HepG2 (cell line): ENCODE data around the gene ANKS1A. TPM values are rescaled to one million over a fixed set of nuclear protein-coding genes. Genes with fewer than 3 reads are reported as not detected.

ENCODE experiments used
- ATAC-seq: fragments of 200-7000 bp; cut with Tn5 transposase; 3 replicates; pipeline ENCODE4 v1.9.1; 2020; ENCODE audit warnings: mild to moderate bottlenecking, moderate library complexity
- BruUV-seq: library from RNA; stranded (reverse); fragments of 400-500 nt; replicated peaks from 2 replicates; lab custom pipeline; 2021; lab: Mats Ljungman, UMichigan
- CTCF ChIA-PET: fragments of 300-600 bp; formaldehyde crosslinking; extraction: SDS; loops from one replicate; lab custom pipeline; 2021; ENCODE audit warnings: low total read pairs, inconsistent platforms, low intra/inter-chr PET ratio; lab: Yijun Ruan, JAX
- POLR2A ChIA-PET: fragments of 350-600 bp; sonication (Branson Sonifier 250); formaldehyde crosslinking; loops from one replicate; lab custom pipeline; 2020; ENCODE audit warnings: antibody characterized with exemption, inconsistent platforms; lab: Yijun Ruan, JAX
- DNase-seq: peaks from one replicate; pipeline ENCODE4 v3.0.0-alpha.2; 2015; ENCODE audit warnings: low spot score
- FAIRE-seq: peaks from 3 replicates; lab custom pipeline; 2011; peaks lifted over from hg19 to GRCh38; lab: Jason Lieb, UNC
- H2AFZ ChIP-seq: one replicate; pipeline ENCODE4 v1.6.1; 2011; ENCODE audit warnings: low read length, inconsistent platforms
- H3K27ac ChIP-seq: fragments of 300-600 bp; 3 replicates; pipeline ENCODE4 v1.8.0; 2011; ENCODE audit warnings: mixed run types, mild to moderate bottlenecking, mixed read lengths, low read length, inconsistent platforms; ENCODE audit not compliant: insufficient read depth; ENCODE audit errors: extremely low read length
- H3K27me3 ChIP-seq, 2 experiments: fragments of 200-600 bp in 1 of 2; 2 replicates in 1 of 2; 3 replicates in 1 of 2; pipeline versions ENCODE4 v1.6.0 to v1.8.0; 2011; ENCODE audit warnings: low read length in 2 of 2, mild to moderate bottlenecking in 2 of 2, moderate library complexity in 2 of 2, inconsistent platforms in 1 of 2; ENCODE audit not compliant: insufficient read depth in 2 of 2, control insufficient read depth in 1 of 2
- H3K36me3 ChIP-seq, 2 experiments: fragments of 200-600 bp in 1 of 2; replicated peaks in 1 of 2; 2 replicates in 1 of 2; 3 replicates in 1 of 2; pipeline versions ENCODE4 v1.5.1 to v1.8.0; 2011; ENCODE audit warnings: low read length in 2 of 2, inconsistent platforms in 1 of 2; ENCODE audit not compliant: insufficient read depth in 2 of 2, control insufficient read depth in 1 of 2
- H3K4me1 ChIP-seq: 2 replicates; pipeline ENCODE4 v1.5.1; 2012; ENCODE audit warnings: low read length, inconsistent platforms; ENCODE audit not compliant: insufficient read depth
- H3K4me2 ChIP-seq: 2 replicates; pipeline ENCODE4 v1.6.0; 2011; ENCODE audit warnings: low read depth, low read length, inconsistent platforms
- H3K4me3 ChIP-seq, 3 experiments: fragments of 200-600 bp in 1 of 3; sonication (generic), shearing (Covaris generic) in 1 of 3; replicated peaks in 1 of 3; 2 replicates each; pipeline ENCODE4 v1.5.1; 2011 to 2016; ENCODE audit warnings: low read length in 3 of 3, inconsistent platforms in 2 of 3, low read depth in 2 of 3, mild to moderate bottlenecking in 2 of 3, control low read depth in 1 of 3, mixed read lengths in 1 of 3; ENCODE audit not compliant: insufficient read depth in 1 of 3
- H3K79me2 ChIP-seq: one replicate; pipeline ENCODE4 v1.6.1; 2011; ENCODE audit warnings: low read length, inconsistent platforms; ENCODE audit not compliant: insufficient read depth
- H3K9ac ChIP-seq: 2 replicates; pipeline ENCODE4 v1.6.0; 2011; ENCODE audit warnings: mild to moderate bottlenecking, low read depth, low read length, inconsistent platforms; ENCODE audit not compliant: insufficient read depth
- H3K9me3 ChIP-seq: 2 replicates; pipeline ENCODE4 v1.5.1; 2012; ENCODE audit warnings: mild to moderate bottlenecking, low read length
- H4K20me1 ChIP-seq: 2 replicates; pipeline ENCODE4 v1.6.0; 2011; ENCODE audit warnings: inconsistent platforms, mild to moderate bottlenecking, low read length, moderate library complexity; ENCODE audit not compliant: insufficient read depth
- CTCF ChIP-seq: sonication (generic); formaldehyde crosslinking; IDR thresholded peaks from 2 replicates; pipeline ENCODE4 v1.5.0; 2020; ENCODE audit warnings: mild to moderate bottlenecking, missing genetic modification reagents, moderate library complexity
- ELF3 ChIP-seq: IDR thresholded peaks from 2 replicates; pipeline ENCODE4 v1.6.1; 2016; ENCODE audit warnings: missing genetic modification reagents, missing compliant biosample characterization
- FOSL2 ChIP-seq: sonication (generic); formaldehyde crosslinking; IDR thresholded peaks from 2 replicates; pipeline ENCODE4 v1.4.0; 2020; ENCODE audit warnings: missing genetic modification reagents
- HNF4A ChIP-seq: sonication (generic); formaldehyde crosslinking; IDR thresholded peaks from 2 replicates; pipeline ENCODE4 v1.4.0; 2020; ENCODE audit warnings: missing genetic modification reagents
- ISL2 ChIP-seq: sonication (generic); formaldehyde crosslinking; IDR thresholded peaks from 2 replicates; pipeline ENCODE4 v1.5.0; 2020; ENCODE audit warnings: missing genetic modification reagents
- MIER2 ChIP-seq: IDR thresholded peaks from 2 replicates; pipeline ENCODE4 v1.6.1; 2016; ENCODE audit warnings: missing biosample characterization, missing genetic modification reagents
- PPARG ChIP-seq: conservative IDR thresholded peaks from 2 replicates; pipeline ENCODE4 v1.6.1; 2016; ENCODE audit warnings: missing biosample characterization, missing genetic modification reagents
- RXRB ChIP-seq: IDR thresholded peaks from 2 replicates; pipeline ENCODE4 v1.6.1; 2016; ENCODE audit warnings: borderline replicate concordance, missing genetic modification reagents, missing compliant biosample characterization
- WGBS: methylation state at CpG from one replicate; pipeline ENCODE4 v1.1.6; 2017; ENCODE audit warnings: low lambda C conversion rate; 5-methylcytosine and 5-hydroxymethylcytosine counted together
- in situ Hi-C: cut with HindIII; loops from 2 replicates; pipeline ENCODE4 v1.10.0; 2017; ENCODE audit warnings: low pct_unique_long_range_greater_than_20kb; ENCODE audit not compliant: extremely low pct_ligation_motif_present
- intact Hi-C: fragments of 100-400 bp; cut with micrococcal nuclease; formaldehyde crosslinking; loops from one replicate; pipeline ENCODE4 v1.10.0; 2022; ENCODE audit not compliant: unreplicated experiment
- polyA plus RNA-seq, 8 experiments: library from polyadenylated mRNA; depleted of rRNA in 3 of 8; stranded (reverse) in 7 of 8; unstranded in 1 of 8; fragments of >200 nt; fragmentation: Illumina TruSeq in 4 of 8; extraction: Trizol in 4 of 8; gene quantifications; 2 replicates each; pipeline versions ENCODE4 v1.2.1 to v1.2.3, GENCODE V29; 2011 to 2016; ENCODE audit warnings: low read depth in 4 of 8, missing spikeins in 1 of 8, mixed read lengths in 1 of 8; ENCODE audit not compliant: insufficient read depth in 1 of 8
- total RNA-seq, 5 experiments: library from RNA; depleted of rRNA; stranded (reverse); fragments of >200 nt; fragmentation: Illumina TruSeq; extraction: Trizol; gene quantifications; 2 replicates each; pipeline ENCODE4 v1.2.3, GENCODE V29; 2016; ENCODE audit warnings: low read depth in 1 of 5
- TF ChIP-seq, protein P1 (sequence below): sonication (generic); formaldehyde crosslinking; IDR thresholded peaks from 2 replicates; pipeline ENCODE4 v1.4.0; 2020; ENCODE audit warnings: mild to moderate bottlenecking, missing genetic modification reagents

Gene ANKS1A
- total and polyA plus RNA-seq, 2 of the 13 experiments (the other 11 are each of a cell fraction or from before 2014, with no cell fraction given): 7.2 to 15.1 TPM

DNA sequence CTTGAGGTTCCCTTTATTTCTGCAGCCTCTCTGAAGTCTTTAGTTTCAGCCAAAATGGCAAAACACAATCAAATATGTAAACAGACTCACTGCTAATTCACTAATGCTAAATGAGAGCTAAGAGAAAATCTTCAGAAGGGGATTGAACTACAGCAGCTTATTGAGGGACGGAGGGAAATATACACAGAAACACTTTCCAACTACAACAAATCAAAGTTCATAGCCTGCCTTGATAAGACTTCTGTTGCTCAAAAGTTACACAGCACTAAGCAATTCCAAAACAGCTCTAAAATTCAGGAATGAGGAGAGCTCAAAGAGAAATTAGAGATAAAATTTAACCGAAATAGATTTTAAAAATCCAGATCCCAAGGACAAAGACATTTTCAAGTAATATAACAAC, 250.4 kb downstream of the ANKS1A start:
- in situ Hi-C loops (loop anchor here (5.0 kb wide), 1 partner anchor 152 kb away; no protein-coding TSS in a partner anchor), intact Hi-C loops (no loop called here)
- no peaks in the 10 kb centered on the region for H4K20me1 ChIP-seq
- no peak overlapping the region for H3K4me3 ChIP-seq
- H3K9me3 ChIP-seq: no peaks in the 10 kb centered on the region
- WGBS: 6% methylated on average over 2 of the region's 2 CpGs
- ChIA-PET CTCF (interaction anchor here (1.6 to 4.2 kb wide), 3 partner anchors 65 to 153 kb away, joined by 8 to 44 read pairs (median 9); no protein-coding TSS in a partner anchor), POLR2A (no interaction called here)
- H3K9ac ChIP-seq: no peak overlapping the region
- H2AFZ ChIP-seq: no peak overlapping the region
- FAIRE-seq (no peak), DNase-seq (no peak), ATAC-seq (peak; percentile 39; the same call in 1 of the 3 replicates)
- peaks cover 0 to 5% of the 10 kb centered on the region in 2 experiments; a peak in 1 of 5 replicates for H3K27me3 ChIP-seq
- peak overlapping the region; percentile 65 for H3K4me2 ChIP-seq
- H3K36me3 ChIP-seq: no peaks in the 10 kb centered on the region
- TF ChIP-seq ISL2 (0 out of 2 replicates have a peak, but pooled peaks have one; percentile 2), HNF4A (peak; percentile 49), ELF3 (CRISPR knock-in tag) (no peak)
- no peak overlapping the region for H3K27ac ChIP-seq
- H3K79me2 ChIP-seq: no peaks in the 10 kb centered on the region
- H3K4me1 ChIP-seq: peaks cover 36% of the 10 kb centered on the region
- no TSS peak for BruUV-seq

- in situ Hi-C loops: loop anchor here (5.0 kb wide), 1 partner anchor 153 kb away; no protein-coding TSS in a partner anchor
- peak; percentile 8; the same call in 1 of the 2 replicates for TF ChIP-seq FOSL2 (CRISPR knock-in tag)
- peak; percentile 92 for TF ChIP-seq CTCF (CRISPR knock-in tag)
- TF ChIP-seq PPARG (CRISPR knock-in tag): peak; percentile 42; the same call in 1 of the 2 replicates
- TF ChIP-seq, protein P1, sequence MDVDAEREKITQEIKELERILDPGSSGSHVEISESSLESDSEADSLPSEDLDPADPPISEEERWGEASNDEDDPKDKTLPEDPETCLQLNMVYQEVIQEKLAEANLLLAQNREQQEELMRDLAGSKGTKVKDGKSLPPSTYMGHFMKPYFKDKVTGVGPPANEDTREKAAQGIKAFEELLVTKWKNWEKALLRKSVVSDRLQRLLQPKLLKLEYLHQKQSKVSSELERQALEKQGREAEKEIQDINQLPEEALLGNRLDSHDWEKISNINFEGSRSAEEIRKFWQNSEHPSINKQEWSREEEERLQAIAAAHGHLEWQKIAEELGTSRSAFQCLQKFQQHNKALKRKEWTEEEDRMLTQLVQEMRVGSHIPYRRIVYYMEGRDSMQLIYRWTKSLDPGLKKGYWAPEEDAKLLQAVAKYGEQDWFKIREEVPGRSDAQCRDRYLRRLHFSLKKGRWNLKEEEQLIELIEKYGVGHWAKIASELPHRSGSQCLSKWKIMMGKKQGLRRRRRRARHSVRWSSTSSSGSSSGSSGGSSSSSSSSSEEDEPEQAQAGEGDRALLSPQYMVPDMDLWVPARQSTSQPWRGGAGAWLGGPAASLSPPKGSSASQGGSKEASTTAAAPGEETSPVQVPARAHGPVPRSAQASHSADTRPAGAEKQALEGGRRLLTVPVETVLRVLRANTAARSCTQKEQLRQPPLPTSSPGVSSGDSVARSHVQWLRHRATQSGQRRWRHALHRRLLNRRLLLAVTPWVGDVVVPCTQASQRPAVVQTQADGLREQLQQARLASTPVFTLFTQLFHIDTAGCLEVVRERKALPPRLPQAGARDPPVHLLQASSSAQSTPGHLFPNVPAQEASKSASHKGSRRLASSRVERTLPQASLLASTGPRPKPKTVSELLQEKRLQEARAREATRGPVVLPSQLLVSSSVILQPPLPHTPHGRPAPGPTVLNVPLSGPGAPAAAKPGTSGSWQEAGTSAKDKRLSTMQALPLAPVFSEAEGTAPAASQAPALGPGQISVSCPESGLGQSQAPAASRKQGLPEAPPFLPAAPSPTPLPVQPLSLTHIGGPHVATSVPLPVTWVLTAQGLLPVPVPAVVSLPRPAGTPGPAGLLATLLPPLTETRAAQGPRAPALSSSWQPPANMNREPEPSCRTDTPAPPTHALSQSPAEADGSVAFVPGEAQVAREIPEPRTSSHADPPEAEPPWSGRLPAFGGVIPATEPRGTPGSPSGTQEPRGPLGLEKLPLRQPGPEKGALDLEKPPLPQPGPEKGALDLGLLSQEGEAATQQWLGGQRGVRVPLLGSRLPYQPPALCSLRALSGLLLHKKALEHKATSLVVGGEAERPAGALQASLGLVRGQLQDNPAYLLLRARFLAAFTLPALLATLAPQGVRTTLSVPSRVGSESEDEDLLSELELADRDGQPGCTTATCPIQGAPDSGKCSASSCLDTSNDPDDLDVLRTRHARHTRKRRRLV (CRISPR knock-in tag): no peak
- TF ChIP-seq RXRB (CRISPR knock-in tag): peak; percentile 40; the same call in 1 of the 2 replicates
- TF ChIP-seq MIER2: no peak
These were observed 251.0 kb downstream of the ANKS1A start for GRCh38 chr6:35139924-35140638.

More at GRCh38 chr6:35139924-35140638, 251.0 kb downstream of the ANKS1A start:
- peak overlapping the region in 1 of 3 experiments; percentile 31; a peak in 2 of 6 replicates for H3K4me3 ChIP-seq
- intact Hi-C loops: loop anchor here (1.0 to 10.0 kb wide), 2 partner anchors 154 to 275 kb away; no protein-coding TSS in a partner anchor
- CTCF ChIA-PET: interaction anchor here (1.6 to 4.2 kb wide), 3 partner anchors 64 to 154 kb away, joined by 8 to 44 read pairs (median 9); no protein-coding TSS in a partner anchor
- H3K9me3 ChIP-seq: no peaks in the 10 kb centered on the region
- FAIRE-seq (peak; percentile 95), DNase-seq (peak; percentile 64), ATAC-seq (peak; percentile 50)
- no TSS peak for BruUV-seq
- H3K36me3 ChIP-seq: no peaks in the 10 kb centered on the region
- 9% methylated on average over 17 of the region's 17 CpGs for WGBS
- peaks cover 36% of the 10 kb centered on the region for H3K4me1 ChIP-seq
- POLR2A ChIA-PET: no interaction called here
- no peak overlapping the region for H3K27ac ChIP-seq
- no peaks in the 10 kb centered on the region for H4K20me1 ChIP-seq
- H3K79me2 ChIP-seq: no peaks in the 10 kb centered on the region
- H3K27me3 ChIP-seq: peaks cover 0 to 5% of the 10 kb centered on the region in 2 experiments; a peak in 1 of 5 replicates
- H3K9ac ChIP-seq: no peak overlapping the region
- H2AFZ ChIP-seq: no peak overlapping the region
- H3K4me2 ChIP-seq: peak overlapping the region; percentile 65
